SK-N-MC (cell line): Measurements from ENCODE around the gene NLRC3.

Experiments
- EZH2 ChIP-seq: fragments of 200-600 bp; sonication (generic); IDR thresholded peaks from one replicate; pipeline ENCODE4 v1.6.1; 2017; ENCODE audit warnings: antibody characterized with exemption
- FOXP2 ChIP-seq: optimal IDR thresholded peaks from 2 replicates; pipeline ENCODE3; 2011; ENCODE audit warnings: mild to moderate bottlenecking, moderate library complexity; ENCODE audit not compliant: insufficient read depth; ENCODE audit errors: extremely low read length, control extremely low read depth
- POLR2AphosphoS5 ChIP-seq: IDR thresholded peaks from 2 replicates; pipeline ENCODE4 v1.6.1; 2012; ENCODE audit warnings: mild to moderate bottlenecking, low read depth, low read length, borderline replicate concordance

DNA sequence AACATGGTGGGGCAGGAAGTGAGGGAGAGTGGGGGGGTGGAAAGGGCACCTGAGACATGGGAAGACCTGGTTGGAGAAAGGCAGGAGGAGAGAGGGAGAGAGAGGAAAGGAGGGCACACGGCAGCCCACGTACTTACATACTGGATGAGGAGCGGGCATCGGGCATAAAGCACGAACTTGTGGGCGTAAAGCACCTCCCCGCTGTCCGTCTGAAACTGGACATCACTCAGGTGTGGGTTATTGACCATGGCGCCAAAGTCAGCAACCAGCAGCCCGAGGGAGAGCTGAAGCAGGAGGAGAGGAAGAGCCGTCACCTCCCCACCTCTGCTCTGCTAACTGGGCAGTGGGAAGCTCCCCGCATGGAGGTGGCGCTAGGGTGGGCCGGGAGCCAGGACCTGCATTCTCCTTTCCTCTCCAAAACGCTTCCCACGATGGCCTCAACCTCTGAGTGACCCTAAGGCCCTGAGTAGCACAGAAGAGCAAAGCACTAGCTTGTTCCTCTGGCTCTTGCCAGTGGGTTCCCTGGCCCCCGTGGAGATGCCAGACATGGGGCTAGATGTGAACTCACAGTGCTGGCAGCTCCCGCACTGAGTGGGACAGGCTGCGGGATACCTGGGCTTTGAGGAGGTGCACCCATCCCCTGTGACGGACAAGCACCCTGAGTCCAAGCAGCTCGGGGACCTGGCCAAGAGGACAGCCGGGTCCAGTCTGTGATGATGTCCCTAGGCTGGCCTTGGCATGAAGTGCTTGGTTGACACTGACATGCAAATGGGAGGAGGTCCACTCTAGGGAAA, 17.3 kb upstream of the NLRC3 start:
- TF ChIP-seq POLR2AphosphoS5 = no peak
- no peak for TF ChIP-seq EZH2
- TF ChIP-seq FOXP2 = no peak
